ENCODE results near the gene BAZ2B.

Gene BAZ2B

GRCh38 chr2:159614534-159615366, 1.6 kb downstream of the BAZ2B start:
- peak; percentile 88 for DNase-seq

DNA sequence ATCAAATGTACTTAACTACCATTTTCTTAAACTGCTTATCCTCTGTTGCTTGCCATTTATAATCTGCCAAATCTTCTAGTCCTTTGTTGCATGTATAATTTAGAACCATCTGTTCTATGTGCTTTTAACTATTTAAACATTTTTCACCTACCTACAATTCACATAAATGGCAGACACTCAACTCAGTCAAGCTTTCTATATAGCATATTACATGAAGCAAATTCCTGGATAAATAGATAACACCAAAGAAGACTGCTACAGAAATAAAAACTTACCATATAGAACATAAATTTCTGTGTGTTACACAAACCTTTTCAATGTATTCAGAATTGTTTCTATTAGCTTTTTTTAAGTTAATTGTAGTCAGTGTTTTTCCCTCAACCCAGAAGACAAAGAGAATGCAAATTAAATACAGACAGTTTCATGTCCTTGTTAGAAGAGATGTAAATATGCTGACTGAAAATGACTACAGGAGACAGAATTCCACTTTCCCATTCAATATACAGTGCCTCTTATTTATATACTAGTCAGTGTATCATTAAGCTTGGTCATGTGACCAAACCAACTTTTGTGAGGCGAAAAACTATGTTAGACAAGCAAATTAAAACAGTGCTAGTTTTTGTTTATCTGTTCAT, 2.6 kb downstream of the BAZ2B start:
- peak; percentile 72 for DNase-seq

GRCh38 chr2:159613091-159613490, 3.3 kb downstream of the BAZ2B start:
- no peak for DNase-seq

DNA sequence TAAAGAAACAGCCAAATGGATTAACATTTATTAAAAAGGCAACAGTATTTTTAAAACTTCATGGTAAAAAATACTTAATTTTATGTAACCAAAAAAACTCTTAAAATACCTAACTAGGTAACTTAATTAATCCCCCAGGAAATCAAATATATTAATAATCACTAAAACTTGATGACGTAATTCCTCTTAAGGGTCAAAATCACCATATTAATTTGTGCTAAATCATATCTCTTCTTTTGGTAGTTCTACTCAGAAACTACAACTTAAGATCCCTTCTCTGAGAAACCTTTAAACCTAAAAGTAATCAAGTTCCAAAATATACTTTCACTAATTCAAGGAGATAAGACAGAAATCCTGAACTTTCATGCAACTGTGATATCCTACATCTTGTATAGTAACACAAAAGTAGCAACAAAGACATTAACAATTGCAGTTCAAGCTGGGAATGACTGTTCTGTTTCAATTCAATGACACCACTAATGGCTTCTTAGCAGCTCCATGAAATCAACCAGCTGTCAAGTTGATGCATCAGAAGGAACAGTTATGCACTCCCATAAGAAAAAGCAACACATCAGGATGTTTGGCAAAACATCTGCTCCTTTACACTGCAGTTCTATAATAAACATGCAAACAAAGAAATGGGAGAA, 4.0 kb downstream of the BAZ2B start:
- DNase-seq = peak; percentile 88

DNA sequence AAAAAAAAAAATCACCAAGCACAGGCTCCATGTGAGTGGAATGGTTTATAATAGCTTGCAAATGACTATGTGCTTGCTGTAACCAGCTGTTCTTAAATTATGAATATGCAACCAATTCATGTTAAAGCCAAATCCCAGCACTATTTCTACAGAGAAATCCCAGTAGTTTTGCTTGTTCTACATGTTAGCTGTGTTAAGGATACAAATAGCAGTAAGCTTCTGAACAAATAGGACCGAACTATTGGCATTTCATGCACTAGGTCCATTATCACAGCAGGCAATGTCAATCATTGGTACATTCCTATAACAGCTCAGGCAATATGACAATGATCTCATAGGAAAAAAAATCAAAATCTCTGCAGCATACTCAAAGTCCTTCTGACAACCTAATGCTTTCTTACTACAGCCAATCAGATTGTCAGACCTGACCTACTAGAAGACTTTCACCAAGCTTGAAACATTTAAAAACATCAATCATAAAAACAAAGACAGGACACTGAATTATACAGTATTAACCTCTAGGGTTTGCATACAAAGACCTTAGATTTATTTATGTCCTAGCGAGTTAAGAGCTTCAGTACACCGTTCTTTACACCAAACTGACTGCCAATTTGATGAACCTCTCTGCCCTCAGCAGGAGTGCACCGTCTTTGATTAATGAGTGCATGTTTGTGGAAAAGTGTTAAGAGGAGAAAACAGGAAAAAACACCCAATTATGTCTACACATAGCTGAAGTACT, 6.4 kb downstream of the BAZ2B start:
- DNase-seq = peak; percentile 82

DNA sequence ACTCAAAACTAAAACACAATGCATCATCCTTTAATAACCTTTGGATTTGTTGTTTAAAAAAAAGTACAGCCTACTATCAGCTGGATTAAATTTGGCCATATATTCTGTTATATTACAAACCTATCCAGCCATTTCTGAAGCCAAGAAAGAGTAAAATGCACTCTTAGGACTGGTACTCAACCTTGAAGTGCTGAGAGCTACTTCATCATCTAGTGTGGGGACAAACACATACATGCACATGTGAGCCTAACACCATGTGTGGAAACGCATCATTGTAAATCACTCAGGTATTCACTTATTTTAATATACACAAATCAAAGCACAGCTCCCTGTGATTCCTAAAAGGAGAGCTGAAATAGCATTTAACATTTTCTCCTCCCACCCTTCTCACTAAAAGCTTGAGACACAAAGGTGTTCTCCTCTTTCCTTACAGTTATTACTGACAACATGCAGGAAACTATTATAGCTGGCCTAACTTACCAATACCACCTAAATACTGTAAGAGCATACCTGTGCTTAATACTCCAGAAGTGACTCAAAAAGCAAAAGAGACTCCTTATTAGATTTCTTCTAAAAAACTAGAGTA, 7.5 kb downstream of the BAZ2B start:
- no peak for DNase-seq

DNA sequence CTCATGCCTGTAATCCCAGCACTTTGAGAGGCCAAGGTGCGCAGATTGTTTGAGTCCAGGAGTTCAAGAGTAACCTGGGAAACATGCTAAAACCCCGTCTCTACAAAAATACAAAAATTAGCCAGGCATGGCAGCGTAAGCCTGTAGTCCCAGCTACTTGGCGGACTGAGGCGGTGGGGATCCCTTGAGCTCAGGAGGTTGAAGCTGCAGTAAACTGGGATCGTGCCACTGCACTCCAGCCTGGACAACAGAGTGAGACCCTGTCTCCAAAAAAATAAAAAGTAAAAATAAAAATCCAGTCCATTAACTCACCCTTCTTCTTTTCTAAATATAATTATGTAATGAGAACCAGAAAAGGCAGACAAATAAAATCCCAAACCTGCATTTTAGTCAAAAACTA, 8.2 kb downstream of the BAZ2B start:
- DNase-seq = no peak

- no peak for DNase-seq
These were observed 10.1 kb downstream of the BAZ2B start for GRCh38 chr2:159606287-159606686.

GRCh38 chr2:159605441-159606178, 10.7 kb downstream of the BAZ2B start:
- no peak for DNase-seq

DNA sequence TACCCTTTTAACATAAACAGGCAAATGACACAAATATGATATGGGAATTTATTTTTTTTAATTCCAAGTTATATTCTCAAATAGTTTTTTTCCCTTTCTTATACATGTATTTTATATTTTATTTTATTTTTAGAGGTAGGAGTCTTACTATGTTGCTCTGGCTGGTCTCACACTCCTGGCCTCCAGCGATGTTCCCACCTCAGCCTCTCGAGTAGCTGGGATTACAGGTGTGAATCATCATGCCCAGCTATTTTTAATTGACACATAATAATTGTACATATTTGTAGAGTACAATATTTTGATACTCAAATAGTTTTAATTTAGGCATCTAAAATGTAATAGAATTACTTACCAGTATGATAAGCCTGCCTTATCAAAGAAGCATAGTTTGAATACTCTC, 12.2 kb downstream of the BAZ2B start:
- no peak for DNase-seq

DNA sequence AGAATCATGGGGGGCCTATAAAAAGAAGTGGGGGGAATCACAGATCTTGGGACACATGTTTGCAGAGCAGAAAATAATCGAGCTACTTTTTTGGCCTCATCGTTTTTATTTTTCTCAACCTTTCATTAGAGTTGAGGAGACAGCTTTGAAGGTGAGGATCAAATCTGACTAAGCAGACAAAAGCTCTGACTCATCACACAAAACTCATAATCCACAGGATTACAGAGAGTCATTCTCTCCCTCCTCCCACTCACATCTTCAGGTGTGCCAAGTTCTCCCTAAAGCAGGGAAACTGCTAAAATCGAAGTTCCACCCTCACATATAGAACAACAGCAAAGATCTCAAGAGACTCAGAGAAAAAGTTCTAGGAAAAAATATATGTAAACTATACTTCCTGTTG, 15.6 kb downstream of the BAZ2B start:
- no peak for DNase-seq

- no peak for DNase-seq
These were observed 20.8 kb downstream of the BAZ2B start for GRCh38 chr2:159595410-159596046.

- no peak for DNase-seq
These were observed 23.9 kb downstream of the BAZ2B start for GRCh38 chr2:159592441-159592840.

DNA sequence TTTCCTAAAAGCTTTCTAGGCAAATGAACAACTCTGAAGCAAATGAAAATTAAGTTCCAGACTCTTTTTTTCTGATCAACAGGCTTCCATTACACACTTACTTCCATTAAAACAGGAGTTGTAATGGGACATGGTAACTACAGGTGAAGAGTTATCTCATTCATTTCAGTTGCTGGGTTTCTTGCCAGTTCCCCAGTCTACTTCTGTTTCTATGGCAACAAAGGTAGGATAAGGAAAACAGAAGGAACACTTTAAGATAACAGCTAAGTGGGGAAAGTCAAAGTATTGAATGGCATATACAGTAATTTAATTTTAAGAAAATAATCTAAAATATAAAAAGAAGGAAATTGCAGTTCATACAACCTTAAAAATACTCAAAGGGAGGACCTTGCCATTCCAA, 25.1 kb downstream of the BAZ2B start:
- no peak for DNase-seq

DNA sequence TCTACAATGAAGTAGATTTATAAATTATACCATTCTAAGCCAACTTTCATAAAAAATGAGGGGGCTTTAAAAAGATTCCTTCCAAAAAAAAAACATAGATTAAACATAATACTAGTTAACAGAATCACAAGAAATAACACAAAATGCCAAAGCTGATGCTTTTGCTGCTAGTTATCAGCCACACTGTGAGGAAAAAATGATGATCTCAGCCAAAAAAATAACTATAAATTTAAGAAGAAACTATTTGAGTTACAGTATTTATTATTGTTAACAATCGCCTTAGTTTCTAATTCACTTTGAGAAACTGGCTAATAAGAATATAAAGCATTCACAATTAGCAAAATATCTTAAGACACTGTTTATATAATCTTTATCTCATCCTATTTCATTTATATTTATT, 27.1 kb downstream of the BAZ2B start:
- DNase-seq = no peak

DNA sequence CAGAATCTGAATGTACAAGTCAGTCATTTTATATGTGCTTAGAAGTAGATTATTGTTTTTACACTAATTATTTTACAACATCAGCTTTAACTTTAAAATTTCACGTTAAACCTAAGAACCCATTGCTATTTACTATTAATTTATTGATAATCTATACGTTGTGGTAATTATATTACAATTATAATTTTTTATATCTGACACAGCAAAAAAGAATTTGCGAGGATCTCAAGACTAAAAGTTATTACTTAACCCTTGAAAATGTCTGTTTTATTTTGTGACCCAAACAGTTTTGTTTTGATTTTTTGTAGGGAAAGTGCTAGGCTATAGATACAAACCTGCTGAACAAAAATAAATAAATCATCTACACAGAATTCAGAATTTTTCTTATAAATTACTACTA, 30.3 kb downstream of the BAZ2B start:
- DNase-seq = no peak

DNA sequence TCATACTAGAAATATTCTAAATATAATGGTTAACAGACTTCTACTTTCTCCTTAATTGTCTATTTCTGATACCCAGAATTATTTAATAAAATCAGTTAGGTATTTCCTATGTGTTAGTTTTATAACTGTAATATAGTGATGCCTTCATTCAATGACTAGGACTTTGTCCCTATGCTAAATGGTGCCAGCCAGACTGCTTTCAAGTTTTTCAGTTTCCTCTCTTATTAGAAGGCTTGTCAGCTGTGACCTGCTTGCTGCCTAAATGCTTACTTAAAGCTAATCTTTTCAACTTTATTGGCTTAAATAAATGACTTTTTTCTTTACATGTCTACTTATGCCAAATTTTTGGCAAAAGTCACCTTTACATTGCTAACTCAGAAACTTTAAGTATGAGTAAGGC, 30.7 kb downstream of the BAZ2B start:
- DNase-seq = no peak

- no peak for DNase-seq
These were observed 31.6 kb downstream of the BAZ2B start for GRCh38 chr2:159584796-159585195.

GRCh38 chr2:159573846-159574606, 42.3 kb downstream of the BAZ2B start:
- no peak for DNase-seq

GRCh38 chr2:159573294-159573693, 43.1 kb downstream of the BAZ2B start:
- DNase-seq = no peak

GRCh38 chr2:159572459-159572858, 43.9 kb downstream of the BAZ2B start:
- DNase-seq = no peak
